Cardiac fibroblast (primary cell): ENCODE results near the gene RABL2A.
"Not testable (repeated sequence)": the region's sequence is repeated elsewhere in the genome, so short reads cannot be mapped to it uniquely, and the experiment has no call there.

Experiments used
- DNase-seq, 2 donors: peaks; one replicate each; pipeline versions ENCODE4 v3.0.0 to v3.0.0-alpha.2; 2010; ENCODE audit warnings: low read depth in 2 of 2
- H3K4me3 ChIP-seq, 2 donors: replicated peaks in 1 of 2; 1 replicate in 1 of 2; 2 replicates in 1 of 2; pipeline ENCODE4 v1.5.1; 2011; ENCODE audit warnings: low read depth in 2 of 2, low read length in 2 of 2, mild to moderate bottlenecking in 2 of 2, moderate library complexity in 1 of 2
- CTCF ChIP-seq: IDR thresholded peaks from one replicate; pipeline ENCODE4 v1.5.1; 2011; ENCODE audit warnings: low read depth, mild to moderate bottlenecking, low read length, inconsistent platforms

RABL2A gene

GRCh38 chr2:113602040-113602769, 24.9 kb upstream of the RABL2A start:
- DNase-seq: peak; percentile 57 to 58
- not testable (repeated sequence) for H3K4me3 ChIP-seq
- peak; percentile 16 for TF ChIP-seq CTCF

- DNase-seq: no peak
- TF ChIP-seq CTCF: no peak
- peak overlapping the region; percentile 74 to 75 for H3K4me3 ChIP-seq
Measured at GRCh38 chr2:113602869-113603466, 24.1 kb upstream of the RABL2A start.

- peak; percentile 90 to 96 for DNase-seq
- peak overlapping the region; percentile 74 to 75 for H3K4me3 ChIP-seq
Measured at GRCh38 chr2:113603467-113604084, 23.5 kb upstream of the RABL2A start.

- TF ChIP-seq CTCF: peak; percentile 91
- H3K4me3 ChIP-seq: peak overlapping the region; percentile 39 to 54
- DNase-seq: peak; percentile 93 to 94
Measured at GRCh38 chr2:113604085-113604477, 23.0 kb upstream of the RABL2A start.

- DNase-seq, H3K4me3 ChIP-seq: not testable (repeated sequence)
Measured at GRCh38 chr2:113604661-113605060, 22.4 kb upstream of the RABL2A start.

GRCh38 chr2:113606036-113606435, 21.0 kb upstream of the RABL2A start:
- H3K4me3 ChIP-seq, DNase-seq: not testable (repeated sequence)

GRCh38 chr2:113609822-113610221, 17.2 kb upstream of the RABL2A start:
- H3K4me3 ChIP-seq, DNase-seq: not testable (repeated sequence)

GRCh38 chr2:113621002-113621401, 6.1 kb upstream of the RABL2A start:
- DNase-seq, H3K4me3 ChIP-seq: not testable (repeated sequence)

GRCh38 chr2:113625906-113626305, 1.2 kb upstream of the RABL2A start:
- H3K4me3 ChIP-seq: peak overlapping the region in 1 of 2 donors; percentile 3
- not testable (repeated sequence) for DNase-seq

- not testable (repeated sequence) for H3K4me3 ChIP-seq
- DNase-seq: peak in 1 of 2 donors; percentile 24
Measured at GRCh38 chr2:113632849-113633345, 5.8 kb downstream of the RABL2A start.

- H3K4me3 ChIP-seq, DNase-seq: not testable (repeated sequence)
Measured at GRCh38 chr2:113635358-113635757, 8.3 kb downstream of the RABL2A start.

GRCh38 chr2:113636226-113636625, 9.2 kb downstream of the RABL2A start:
- not testable (repeated sequence) for H3K4me3 ChIP-seq, DNase-seq

- not testable (repeated sequence) for DNase-seq
Measured at GRCh38 chr2:113638084-113638483, 11.0 kb downstream of the RABL2A start.

GRCh38 chr2:113646217-113646616, 19.2 kb downstream of the RABL2A start:
- peak in 1 of 2 donors; percentile 11 for DNase-seq
- not testable (repeated sequence) for H3K4me3 ChIP-seq

More at GRCh38 chr2:113638084-113638483, 11.0 kb downstream of the RABL2A start:
- not testable (repeated sequence) for H3K4me3 ChIP-seq
